ENCODE measurements around the gene KRT13.

Gene KRT13

GRCh38 chr17:41518789-41519449 is 13.5 kb upstream of the KRT13 start, which contains the start of gene KRT15:
TSS of gene KRT15 (minus strand) at chr17:41518890. CDS start at chr17:41518827, 63 bp downstream.
- no peak for DNase-seq

GRCh38 chr17:41518031-41518430 is 12.6 kb upstream of the KRT13 start:
- no peak for DNase-seq

GRCh38 chr17:41516830-41517283 is 11.4 kb upstream of the KRT13 start:
- no peak for DNase-seq

GRCh38 chr17:41516147-41516829 is 10.9 kb upstream of the KRT13 start:
- no peak for DNase-seq

- no peak for DNase-seq
Observed at GRCh38 chr17:41513168-41513547, 7.7 kb upstream of the KRT13 start.

- DNase-seq, result no peak
Observed at GRCh38 chr17:41512546-41513167, 7.2 kb upstream of the KRT13 start.

GRCh38 chr17:41511716-41512115 is 6.3 kb upstream of the KRT13 start:
- no peak for DNase-seq

- no peak for DNase-seq
Observed at GRCh38 chr17:41511116-41511515, 5.7 kb upstream of the KRT13 start.

- no peak for DNase-seq
Observed at GRCh38 chr17:41510251-41511065, 5.0 kb upstream of the KRT13 start.

- no peak for DNase-seq
Observed at GRCh38 chr17:41507315-41507880, 2.0 kb upstream of the KRT13 start.

- DNase-seq, result no peak
Observed at GRCh38 chr17:41505809-41506767, 676 bp upstream of the KRT13 start.

- no peak for DNase-seq
Observed at GRCh38 chr17:41504246-41504977, 1.0 kb downstream of the KRT13 start.

GRCh38 chr17:41503202-41503601 is 2.2 kb downstream of the KRT13 start:
- DNase-seq, result no peak

GRCh38 chr17:41500131-41500911 is 5.1 kb downstream of the KRT13 start:
- DNase-seq, result no peak

GRCh38 chr17:41499714-41500113 is 5.7 kb downstream of the KRT13 start:
- no peak for DNase-seq

GRCh38 chr17:41498276-41498675 is 7.1 kb downstream of the KRT13 start:
- no peak for DNase-seq

- peak; percentile 22 for DNase-seq
Observed at GRCh38 chr17:41496803-41497484, 8.5 kb downstream of the KRT13 start.

- no peak for DNase-seq
Observed at GRCh38 chr17:41494524-41494923, 10.9 kb downstream of the KRT13 start.

GRCh38 chr17:41492771-41493170 is 12.6 kb downstream of the KRT13 start:
- DNase-seq, result peak; percentile 44

Measured in DMS 273 treated with DMSO at 0.1 percent for 48 hours (cell line).